HG03521 (cell line): ENCODE results near the gene GAL.

Experiments
- ATAC-seq: cut with Tn5 transposase; IDR thresholded peaks from one replicate; pipeline ENCODE4 v1.9.1; 2021; ENCODE audit warnings: mild to moderate bottlenecking, moderate library complexity; ENCODE audit not compliant: unreplicated experiment

The GAL gene

DNA sequence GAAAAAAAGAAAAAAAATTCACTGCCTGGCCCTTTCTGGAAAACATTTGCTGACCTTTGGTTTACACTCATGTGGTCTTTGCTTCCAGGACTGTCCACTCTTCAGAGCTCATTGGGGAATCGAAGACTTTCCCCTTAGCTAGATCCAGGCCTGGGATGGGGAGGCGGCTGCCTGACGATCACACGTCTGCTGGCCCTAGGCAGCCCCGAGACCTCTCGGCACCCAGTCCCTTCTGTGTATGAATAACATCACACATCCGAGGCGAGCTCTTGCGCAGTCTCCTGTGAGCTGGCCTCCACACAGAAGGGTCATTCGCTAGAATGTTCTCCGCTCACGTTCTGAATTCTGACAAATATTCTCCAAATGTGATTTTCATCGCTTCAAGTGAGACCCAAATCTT is 25.7 kb upstream of the GAL start:
- ATAC-seq, result no peak

DNA sequence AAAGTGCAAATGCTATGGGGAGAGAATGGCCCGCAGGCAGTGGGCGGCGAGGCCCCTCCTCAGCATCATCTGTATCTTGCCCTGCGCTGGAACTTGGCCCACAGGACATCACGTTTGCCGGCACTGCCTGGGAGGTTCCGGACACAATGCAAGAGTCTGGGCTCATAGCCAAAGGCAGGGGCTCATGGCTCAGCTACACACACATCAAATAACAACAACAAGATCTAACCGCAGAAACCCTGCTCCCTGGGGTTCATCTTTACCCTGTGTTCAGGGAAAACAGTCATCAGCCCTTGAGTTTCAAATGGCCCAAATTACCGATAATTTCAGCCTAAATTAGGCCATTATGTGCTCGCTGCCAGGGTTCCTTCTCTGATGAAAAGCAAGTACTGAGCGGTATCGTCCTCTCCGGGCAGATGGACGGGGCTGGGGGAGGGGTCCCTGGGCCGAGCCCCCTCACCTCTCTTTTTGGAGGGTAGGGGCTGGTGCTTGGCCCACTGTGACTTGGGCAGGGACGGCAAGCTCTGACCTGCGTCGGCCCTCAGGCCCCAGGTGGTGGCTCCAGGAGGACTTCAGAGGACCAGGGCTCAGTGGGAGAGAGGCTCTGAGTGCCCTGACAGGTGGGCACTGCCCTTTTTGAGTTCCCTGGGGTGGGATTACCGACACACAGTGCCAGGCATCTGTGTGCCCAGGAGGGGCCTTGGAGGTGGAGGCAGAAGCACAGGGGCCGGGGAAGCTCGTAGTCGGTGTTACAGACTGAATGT is 25.0 kb upstream of the GAL start:
- ATAC-seq, result no peak

- ATAC-seq, result no peak
Observed at GRCh38 chr11:68660066-68660810, 24.1 kb upstream of the GAL start.

DNA sequence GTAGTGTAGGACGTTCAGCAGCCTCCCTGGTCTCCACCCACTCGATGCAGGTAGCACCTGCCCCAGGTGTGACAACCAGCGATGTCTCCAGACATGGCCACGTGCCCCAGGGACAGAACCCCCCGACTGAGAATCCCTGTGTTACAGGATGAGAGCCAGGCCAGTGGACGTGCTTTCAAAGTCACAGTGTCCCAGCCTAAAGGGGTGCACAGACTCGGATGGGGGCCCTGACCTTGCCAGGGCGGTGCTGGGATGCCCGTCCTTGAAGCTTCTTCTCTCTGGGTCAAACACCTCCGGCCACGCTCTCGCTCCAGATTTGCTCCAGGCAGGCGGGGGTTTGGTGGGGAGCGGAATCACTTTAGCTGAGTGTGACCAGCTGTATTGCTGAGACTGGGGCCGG is 23.3 kb upstream of the GAL start:
- no peak for ATAC-seq

- no peak for ATAC-seq
Observed at GRCh38 chr11:68661697-68662603, 22.4 kb upstream of the GAL start.

GRCh38 chr11:68663482-68664010 is 20.8 kb upstream of the GAL start:
- no peak for ATAC-seq

- ATAC-seq, result no peak
Observed at GRCh38 chr11:68664141-68664540, 20.2 kb upstream of the GAL start.

GRCh38 chr11:68664906-68665305 is 19.4 kb upstream of the GAL start:
- no peak for ATAC-seq

DNA sequence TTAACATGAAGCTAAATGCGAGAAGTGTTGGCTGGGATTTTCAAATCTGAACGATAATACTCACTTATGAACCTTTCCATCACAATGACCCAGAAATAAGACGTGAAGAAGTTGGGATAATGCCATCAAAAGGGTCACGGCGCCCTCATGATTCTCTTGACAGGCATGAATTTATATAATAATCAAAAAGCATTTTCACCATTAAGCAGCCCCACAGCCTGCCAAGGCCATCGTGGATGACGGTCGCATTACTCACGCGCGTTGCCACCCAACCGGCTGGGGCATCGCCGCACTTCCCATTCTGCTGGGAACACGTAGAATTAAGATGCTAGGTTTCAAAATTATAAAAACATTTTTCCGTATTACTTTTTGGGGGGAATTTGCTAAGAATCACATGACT is 18.9 kb upstream of the GAL start:
- no peak for ATAC-seq

GRCh38 chr11:68666849-68667248 is 17.5 kb upstream of the GAL start:
- no peak for ATAC-seq

DNA sequence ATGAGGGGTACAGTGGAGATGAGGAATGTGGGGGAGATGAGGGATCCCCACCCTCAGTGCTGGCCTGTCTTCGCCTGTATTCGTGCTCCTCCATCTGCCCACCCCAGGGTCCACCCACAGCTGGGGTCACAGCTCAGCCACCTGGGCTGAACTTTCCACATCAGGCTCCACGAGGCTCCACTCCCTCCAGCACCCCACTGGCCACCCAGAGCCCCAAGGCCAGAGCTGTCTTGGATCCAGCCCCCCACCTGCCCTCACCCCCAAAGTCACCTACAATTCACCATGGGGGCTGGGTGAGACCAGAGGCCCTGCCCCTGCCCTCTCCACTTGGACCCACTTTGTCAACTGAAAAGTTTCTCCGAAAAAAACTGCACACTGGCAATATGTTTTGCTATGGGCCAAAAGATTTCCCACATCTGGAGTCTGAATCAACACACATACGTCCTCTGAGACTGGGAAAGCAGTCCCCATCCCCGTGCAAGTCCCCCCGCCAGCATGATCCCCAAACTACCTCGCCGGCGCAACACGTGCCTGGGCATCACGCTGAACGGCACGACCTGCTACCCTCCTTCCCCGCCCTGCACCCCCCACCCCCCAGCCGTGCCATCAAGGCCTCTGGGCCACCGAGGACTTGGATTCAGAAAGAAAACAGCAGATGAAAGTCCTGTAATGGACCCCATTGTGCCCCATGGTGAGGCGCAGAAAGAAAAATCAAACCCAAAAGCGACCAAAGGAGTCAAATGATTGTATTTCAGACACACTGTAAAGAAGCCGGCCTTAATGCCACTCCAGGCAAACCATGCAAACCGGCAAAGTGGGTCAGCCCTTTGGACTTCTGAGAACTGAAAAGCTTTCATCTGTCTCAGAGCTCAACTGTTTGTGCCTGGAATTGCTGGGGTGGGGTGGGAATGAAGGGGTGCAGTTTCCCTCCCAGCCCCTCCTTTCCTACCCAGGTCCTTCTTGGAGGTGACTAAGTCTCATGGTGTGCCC is 16.5 kb upstream of the GAL start:
- ATAC-seq, result no peak

GRCh38 chr11:68669301-68670090 is 14.8 kb upstream of the GAL start:
- no peak for ATAC-seq

- ATAC-seq, result no peak
Observed at GRCh38 chr11:68670208-68670992, 13.9 kb upstream of the GAL start.

DNA sequence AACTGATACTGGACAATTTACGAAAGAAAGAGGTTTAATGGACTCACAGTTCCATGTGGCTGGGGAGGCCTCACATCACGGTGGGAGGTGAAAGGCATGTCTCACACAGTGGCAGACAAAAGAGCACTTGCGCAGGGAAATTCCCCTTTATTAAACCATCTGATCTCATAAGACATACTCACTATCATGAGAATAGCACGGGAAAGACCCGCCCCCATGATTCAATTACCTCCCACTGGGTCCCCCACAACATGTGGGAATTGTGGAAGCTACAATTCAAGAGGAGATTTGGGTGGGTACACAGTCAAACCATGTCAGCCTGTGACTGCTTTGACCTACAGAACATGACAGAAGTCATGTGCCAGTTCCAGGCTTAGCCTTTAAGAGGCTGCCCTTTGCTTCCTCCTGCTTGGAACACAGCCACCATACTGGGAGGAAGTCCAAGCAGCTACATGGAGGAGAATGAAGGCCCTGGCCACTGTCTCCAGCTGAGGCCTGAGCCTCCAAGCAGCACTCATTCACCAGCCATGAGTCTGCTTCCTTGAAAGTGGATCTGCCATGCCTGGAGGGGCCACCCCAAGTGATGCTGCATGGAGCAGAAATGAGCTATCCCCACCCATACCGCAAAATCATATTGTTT is 10.9 kb upstream of the GAL start:
- no peak for ATAC-seq

DNA sequence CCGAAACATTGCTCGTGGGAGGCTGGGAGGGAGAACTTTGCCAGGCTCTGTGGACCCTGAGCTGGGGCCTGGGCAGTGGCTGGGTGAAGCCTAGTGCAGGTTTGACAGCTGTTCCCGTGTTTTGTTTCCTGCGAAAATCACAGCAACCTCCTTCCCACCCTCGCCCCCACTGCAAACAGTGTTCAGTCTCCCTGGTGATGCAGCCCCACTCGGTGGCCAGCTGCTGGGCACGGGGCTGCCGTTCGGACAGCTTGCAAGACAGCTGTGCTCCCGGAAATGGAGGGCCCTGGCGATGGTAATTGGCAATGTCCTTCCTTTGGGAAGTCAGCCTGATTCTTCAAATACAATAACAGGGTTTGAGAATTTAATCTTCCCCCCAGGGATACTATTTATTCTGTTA is 10.4 kb upstream of the GAL start:
- ATAC-seq, result no peak

DNA sequence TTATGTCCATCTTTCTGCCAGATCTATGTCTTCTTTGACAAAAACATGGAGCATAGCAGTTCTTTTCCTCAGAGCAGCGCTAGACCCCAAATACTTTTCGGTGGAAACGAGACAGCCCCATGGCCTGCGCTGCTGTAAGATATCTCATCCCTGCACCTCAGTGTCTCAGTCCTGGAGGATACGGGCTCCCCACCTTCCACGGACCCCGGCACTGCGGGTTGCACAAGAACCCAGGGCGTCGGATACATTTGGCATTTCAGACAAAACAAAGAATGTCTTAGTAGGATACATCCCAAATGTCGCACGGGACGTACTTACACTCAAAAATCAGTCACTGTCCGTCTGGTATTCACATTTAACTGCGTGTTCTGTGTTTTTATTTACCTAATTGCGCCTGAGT is 9.9 kb upstream of the GAL start:
- no peak for ATAC-seq

GRCh38 chr11:68677432-68677831 is 6.9 kb upstream of the GAL start:
- no peak for ATAC-seq

GRCh38 chr11:68678031-68678441 is 6.3 kb upstream of the GAL start:
- no peak for ATAC-seq
